H1 (cell line): ENCODE data around the gene LPCAT3. TPM values are rescaled to one million over a fixed set of nuclear protein-coding genes. Genes with fewer than 3 reads are reported as not detected.

Experiments
- CTCF ChIA-PET: fragments of 300-600 bp; sonication (Branson Sonifier 250); formaldehyde crosslinking; loops from one replicate; lab custom pipeline; 2021; ENCODE audit not compliant: partially characterized antibody; lab: Charles Lee
- POLR2A ChIA-PET: fragments of 300-600 bp; sonication (Branson Sonifier 250); formaldehyde crosslinking; loops from one replicate; lab custom pipeline; 2021; ENCODE audit warnings: inconsistent platforms; ENCODE audit not compliant: partially characterized antibody; lab: Charles Lee
- DNase-seq, 2 experiments: peaks; one replicate each; pipeline versions ENCODE4 v3.0.0 to v3.0.0-alpha.2; 2010 to 2022; ENCODE audit warnings: low spot score in 2 of 2, low read depth in 1 of 2, mixed read lengths in 1 of 2
- FAIRE-seq: peaks from 2 replicates; lab custom pipeline; 2011; peaks lifted over from hg19 to GRCh38; lab: Jason Lieb, UNC
- H2AFZ ChIP-seq: 2 replicates; pipeline ENCODE4 v1.8.1; 2012; ENCODE audit warnings: low read length, inconsistent platforms
- H2AK5ac ChIP-seq: 2 replicates; pipeline ENCODE4 v1.6.1; 2013; ENCODE audit warnings: low read depth, low read length
- H2BK120ac ChIP-seq: replicated peaks from 2 replicates; pipeline ENCODE3; 2013; ENCODE audit warnings: low read depth, low read length, inconsistent platforms
- H2BK12ac ChIP-seq: 2 replicates; pipeline ENCODE4 v1.6.1; 2013; ENCODE audit warnings: low read depth, low read length
- H2BK15ac ChIP-seq: 2 replicates; pipeline ENCODE4 v1.6.1; 2013; ENCODE audit warnings: low read length
- H2BK20ac ChIP-seq: 2 replicates; pipeline ENCODE4 v1.6.1; 2013; ENCODE audit warnings: low read length
- H2BK5ac ChIP-seq: 2 replicates; pipeline ENCODE4 v1.6.1; 2013; ENCODE audit warnings: low read depth, low read length
- H3K14ac ChIP-seq: 2 replicates; pipeline ENCODE4 v1.6.1; 2013; ENCODE audit warnings: inconsistent platforms; ENCODE audit not compliant: insufficient read length
- H3K18ac ChIP-seq: 2 replicates; pipeline ENCODE4 v1.6.1; 2013; ENCODE audit warnings: low read length; ENCODE audit errors: extremely low read depth
- H3K23ac ChIP-seq: 2 replicates; pipeline ENCODE4 v1.6.1; 2013; ENCODE audit warnings: inconsistent platforms; ENCODE audit not compliant: insufficient read length
- H3K23me2 ChIP-seq: 2 replicates; pipeline ENCODE4 v1.6.1; 2013; ENCODE audit warnings: low read depth, low read length
- H3K27ac ChIP-seq: 2 replicates; pipeline ENCODE4 v1.6.1; 2011; ENCODE audit warnings: low read depth, low read length, inconsistent platforms
- H3K27me3 ChIP-seq, 4 experiments: replicated peaks in 1 of 4; 1 replicate in 1 of 4; 2 replicates in 3 of 4; pipeline versions ENCODE4 v1.6.1 to v1.8.1; 2011 to 2013; ENCODE audit warnings: low read length in 3 of 4, mild to moderate bottlenecking in 3 of 4, inconsistent platforms in 2 of 4, mixed read lengths in 2 of 4, moderate library complexity in 1 of 4; ENCODE audit not compliant: control insufficient read depth in 3 of 4, insufficient read depth in 3 of 4; ENCODE audit errors: extremely low read depth in 1 of 4
- H3K36me3 ChIP-seq, 4 experiments: 2 replicates each; pipeline versions ENCODE4 v1.6.1 to v1.8.1; 2011 to 2013; ENCODE audit warnings: mild to moderate bottlenecking in 4 of 4, low read length in 3 of 4, moderate library complexity in 2 of 4, control low read depth in 1 of 4, inconsistent platforms in 1 of 4; ENCODE audit not compliant: insufficient read depth in 4 of 4, control insufficient read depth in 2 of 4
- H3K4ac ChIP-seq: replicated peaks from 2 replicates; pipeline ENCODE3; 2013; ENCODE audit warnings: low read length, low read depth, mixed read lengths, inconsistent platforms; ENCODE audit not compliant: insufficient read length
- H3K4me1 ChIP-seq, 4 experiments: replicated peaks in 1 of 4; 1 replicate in 1 of 4; 2 replicates in 3 of 4; pipeline versions ENCODE4 v1.6.1 to v1.8.1; 2011 to 2013; ENCODE audit warnings: low read length in 3 of 4, inconsistent platforms in 2 of 4, mixed read lengths in 1 of 4; ENCODE audit not compliant: insufficient read depth in 4 of 4, control insufficient read depth in 3 of 4
- H3K4me2 ChIP-seq, 2 experiments: 2 replicates each; pipeline versions ENCODE4 v1.6.1 to v1.8.1; 2011 to 2013; ENCODE audit warnings: low read depth in 2 of 2, low read length in 2 of 2, control low read depth in 1 of 2, inconsistent platforms in 1 of 2, mild to moderate bottlenecking in 1 of 2; ENCODE audit not compliant: insufficient read depth in 1 of 2
- H3K4me3 ChIP-seq, 4 experiments: fragments of 200-600, 300-600 bp in 1 of 4; sonication (generic), shearing (Covaris generic), sonication (Bioruptor Twin) in 1 of 4; 2 replicates each; pipeline versions ENCODE4 v1.5.1 to v1.8.1; 2011 to 2016; ENCODE audit warnings: low read length in 4 of 4, low read depth in 3 of 4, control low read depth in 2 of 4, inconsistent platforms in 2 of 4, mild to moderate bottlenecking in 2 of 4, mixed read lengths in 1 of 4, moderate library complexity in 1 of 4; ENCODE audit not compliant: insufficient read depth in 2 of 4; ENCODE audit errors: extremely low read depth in 1 of 4
- H3K56ac ChIP-seq: replicated peaks from 2 replicates; pipeline ENCODE3; 2013; ENCODE audit warnings: low read depth, mild to moderate bottlenecking, mixed read lengths, low read length, inconsistent platforms; ENCODE audit not compliant: insufficient read length
- H3K79me1 ChIP-seq: 2 replicates; pipeline ENCODE4 v1.6.1; 2013; ENCODE audit warnings: low read depth, low read length, control low read depth
- H3K79me2 ChIP-seq, 2 experiments: 2 replicates each; pipeline versions ENCODE4 v1.6.1 to v1.8.1; 2012 to 2013; ENCODE audit warnings: low read length in 2 of 2, mild to moderate bottlenecking in 2 of 2, inconsistent platforms in 1 of 2; ENCODE audit not compliant: insufficient read depth in 2 of 2, control insufficient read depth in 1 of 2
- H3K9ac ChIP-seq, 4 experiments: replicated peaks in 1 of 4; 1 replicate in 1 of 4; 2 replicates in 3 of 4; pipeline versions ENCODE4 v1.6.1 to v1.8.1; 2011 to 2013; ENCODE audit warnings: low read depth in 3 of 4, low read length in 3 of 4, control low read depth in 2 of 4, mild to moderate bottlenecking in 2 of 4, moderate library complexity in 2 of 4, inconsistent platforms in 1 of 4; ENCODE audit errors: extremely low read depth in 1 of 4
- H3K9me3 ChIP-seq, 2 experiments: 2 replicates each; pipeline versions ENCODE4 v1.6.1 to v1.8.1; 2012 to 2013; ENCODE audit warnings: mild to moderate bottlenecking in 2 of 2, moderate library complexity in 2 of 2, control low read depth in 1 of 2, inconsistent platforms in 1 of 2, low read depth in 1 of 2, low read length in 1 of 2, mixed read lengths in 1 of 2; ENCODE audit not compliant: insufficient read depth in 2 of 2
- H4K20me1 ChIP-seq, 2 experiments: replicated peaks in 1 of 2; 2 replicates each; pipeline versions ENCODE3 to v1.8.1; 2011 to 2013; ENCODE audit warnings: inconsistent platforms in 2 of 2, low read length in 2 of 2, mild to moderate bottlenecking in 1 of 2; ENCODE audit not compliant: insufficient read depth in 2 of 2, control insufficient read depth in 1 of 2
- H4K5ac ChIP-seq: 2 replicates; pipeline ENCODE4 v1.6.1; 2013; ENCODE audit warnings: low read length, low read depth, mixed read lengths, inconsistent platforms; ENCODE audit not compliant: insufficient read length
- H4K8ac ChIP-seq: 2 replicates; pipeline ENCODE4 v1.8.0; 2013; ENCODE audit warnings: mild to moderate bottlenecking, moderate library complexity, low read length, inconsistent platforms; ENCODE audit not compliant: insufficient read depth; ENCODE audit errors: extremely low read depth
- H4K91ac ChIP-seq: replicated peaks from 2 replicates; pipeline ENCODE3; 2013; ENCODE audit warnings: low read length, mixed read lengths, inconsistent platforms; ENCODE audit not compliant: insufficient read length
- BACH1 ChIP-seq: IDR thresholded peaks from 2 replicates; pipeline ENCODE4 v1.6.1; 2012; ENCODE audit warnings: low read length, improper control_type of control experiment
- BRCA1 ChIP-seq: IDR thresholded peaks from 2 replicates; pipeline ENCODE4 v1.6.1; 2012; ENCODE audit warnings: low read depth, low read length, improper control_type of control experiment
- CBX5 ChIP-seq: fragments of 300-800, 300-1000 bp; sonication (generic); IDR thresholded peaks from 2 replicates; pipeline ENCODE4 v1.7.1; 2016; ENCODE audit warnings: antibody characterized with exemption, low read length, low read depth
- CREB1 ChIP-seq: IDR thresholded peaks from 2 replicates; pipeline ENCODE4 v1.6.1; 2012; ENCODE audit warnings: inconsistent platforms
- EP300 ChIP-seq, 2 experiments: IDR thresholded peaks; 1 replicate in 1 of 2; 2 replicates in 1 of 2; pipeline ENCODE4 v1.6.1; 2011 to 2012; ENCODE audit warnings: low read depth in 2 of 2, low read length in 2 of 2, mild to moderate bottlenecking in 2 of 2, borderline replicate concordance in 1 of 2, inconsistent platforms in 1 of 2, moderate library complexity in 1 of 2
- KDM1A ChIP-seq: fragments of 200-600, 300-600 bp; sonication (generic); IDR thresholded peaks from 2 replicates; pipeline ENCODE4 v1.7.1; 2016; ENCODE audit warnings: mild to moderate bottlenecking, low read length, borderline replicate concordance
- KDM4A ChIP-seq: IDR thresholded peaks from one replicate; pipeline ENCODE4 v1.7.1; 2012; ENCODE audit warnings: low read depth, mild to moderate bottlenecking, moderate library complexity, low read length, inconsistent platforms; ENCODE audit not compliant: severe bottlenecking
- NANOG ChIP-seq: IDR thresholded peaks from 2 replicates; pipeline ENCODE4 v1.6.1; 2011; ENCODE audit warnings: low read length, low read depth, mild to moderate bottlenecking, inconsistent platforms; ENCODE audit not compliant: insufficient read depth, poor library complexity, severe bottlenecking
- RAD21 ChIP-seq, 2 experiments: IDR thresholded peaks in 1 of 2; conservative IDR thresholded peaks in 1 of 2; 2 replicates each; pipeline ENCODE4 v1.6.1; 2011; ENCODE audit warnings: low read depth in 2 of 2, low read length in 2 of 2, improper control_type of control experiment in 1 of 2, inconsistent platforms in 1 of 2, mild to moderate bottlenecking in 1 of 2, moderate library complexity in 1 of 2
- RFX5 ChIP-seq: IDR thresholded peaks from 2 replicates; pipeline ENCODE4 v1.6.1; 2011; ENCODE audit warnings: low read depth, low read length, improper control_type of control experiment, borderline replicate concordance
- RXRA ChIP-seq: IDR thresholded peaks from 2 replicates; pipeline ENCODE4 v1.6.1; 2011; ENCODE audit warnings: low read depth, mild to moderate bottlenecking, low read length, moderate library complexity; ENCODE audit not compliant: insufficient read depth
- SIN3A ChIP-seq, 2 experiments: IDR thresholded peaks in 1 of 2; conservative IDR thresholded peaks in 1 of 2; 2 replicates each; pipeline ENCODE4 v1.6.1; 2011 to 2012; ENCODE audit warnings: low read length in 2 of 2, improper control_type of control experiment in 1 of 2, low read depth in 1 of 2, mild to moderate bottlenecking in 1 of 2
- SP1 ChIP-seq: IDR thresholded peaks from 2 replicates; pipeline ENCODE4 v1.6.1; 2011; ENCODE audit warnings: low read depth, low read length
- TBP ChIP-seq: IDR thresholded peaks from 2 replicates; pipeline ENCODE4 v1.6.1; 2011; ENCODE audit warnings: low read depth, low read length, improper control_type of control experiment
- WGBS, 2 experiments: shearing (Covaris generic) in 1 of 2; methylation state at CpG; one replicate each; pipeline versions ENCODE4 v1.1.6 to v1.1.7; 2013 to 2015; ENCODE audit warnings: low lambda C conversion rate in 2 of 2, mixed read lengths in 2 of 2, inconsistent platforms in 1 of 2, low coverage in 1 of 2, missing lambda C conversion rate in 1 of 2; ENCODE audit not compliant: insufficient replicate concordance in 2 of 2, insufficient coverage in 1 of 2, insufficient read length in 1 of 2; ENCODE audit errors: extremely low coverage in 1 of 2, missing lambda C conversion rate in 1 of 2; 5-methylcytosine and 5-hydroxymethylcytosine counted together
- polyA plus RNA-seq, 7 experiments: library from polyadenylated mRNA; depleted of rRNA in 3 of 7; stranded (reverse) in 5 of 7; unstranded in 2 of 7; fragments of >200 nt in 5 of 7; fragments of 200-250 nt in 2 of 7; gene quantifications; 1 replicate in 5 of 7; 2 replicates in 1 of 7; 4 replicates in 1 of 7; pipeline versions ENCODE4 v1.2.1 to v1.2.3, GENCODE V29; 2011 to 2013; ENCODE audit warnings: missing spikeins in 2 of 7, mixed read lengths in 2 of 7
- total RNA-seq: library from RNA; stranded (reverse); fragmentation: NEBNext Ultra II Directional; extraction: Animal tissue kit (Norgen Biotek cat#: 25700); gene quantifications from 2 replicates; pipeline ENCODE4 v1.2.1, GENCODE V29; 2021

LPCAT3 gene
- total and polyA plus RNA-seq, 2 of the 8 experiments (the other 6 are each of a cell fraction or from before 2014, with no cell fraction given): 55.8 to 70.4 TPM

- Histone ChIP-seq H2BK120ac (no peak overlapping the region), H3K79me1 (no peaks in the 10 kb centered on the region), H2AFZ (no peak overlapping the region), H3K23me2 (no peaks in the 10 kb centered on the region), H2BK15ac (no peak overlapping the region), H3K4me2 (no peak overlapping the region), H2BK20ac (no peak overlapping the region), H3K14ac (no peak overlapping the region), H3K18ac (no peak overlapping the region), H4K91ac (no peak overlapping the region), H2BK12ac (no peak overlapping the region), H2BK5ac (no peak overlapping the region), H4K5ac (no peak overlapping the region), H4K8ac (no peak overlapping the region), H3K4me3 (no peak overlapping the region), H3K4ac (no peak overlapping the region), H3K9ac (no peak overlapping the region), H2AK5ac (no peak overlapping the region), H3K27ac (no peak overlapping the region), H4K20me1 (no peaks in the 10 kb centered on the region), H3K23ac (no peak overlapping the region), H3K36me3 (no peaks in the 10 kb centered on the region), H3K4me1 (no peaks in the 10 kb centered on the region), H3K27me3 (no peaks in the 10 kb centered on the region), H3K56ac (no peak overlapping the region), H3K79me2 (no peaks in the 10 kb centered on the region), H3K9me3 (no peaks in the 10 kb centered on the region)
- ChIA-PET POLR2A (interaction anchor here (1.5 to 4.1 kb wide), 3 partner anchors 70 to 103 kb away, joined by 4 to 9 read pairs (median 4); partner anchors contain the start of genes C12orf57 and RNU7-1), CTCF (interaction anchor here (0.9 to 3.2 kb wide), 4 partner anchors 62 to 356 kb away, joined by 3 to 11 read pairs (median 3); partner anchors contain the start of gene C1RL)
- 85% methylated on average over 5 of the region's 5 CpGs; no CpG with 5 or more reads in 1 of the 2 experiments for WGBS, 2 experiments
- FAIRE-seq: no peak
- no peak for DNase-seq
- TF ChIP-seq RAD21 (IDR thresholded peaks at IDR 0.05 in 1 of 2, conservative IDR thresholded peaks at IDR 0.05 in 1 of 2; ENCODE audit: low read depth in 2 of 2, low read length in 2 of 2) (no peak), EP300 (IDR thresholded peaks at IDR 0.05; ENCODE audit: borderline replicate concordance in 1 of 2, low read depth in 2 of 2, low read length in 2 of 2) (no peak), BRCA1 (no peak), RFX5 (no peak), KDM4A (no peak), SP1 (no peak), RXRA (no peak), CBX5 (no peak), TBP (no peak), KDM1A (no peak), BACH1 (no peak), SIN3A (conservative IDR thresholded peaks at IDR 0.05 in 1 of 2, IDR thresholded peaks at IDR 0.05 in 1 of 2; ENCODE audit: low read depth in 1 of 2, low read length in 2 of 2) (no peak), NANOG (no peak), CREB1 (no peak)
These were observed 29.0 kb upstream of the LPCAT3 start for GRCh38 chr12:7047306-7047705.
